Middle frontal gyrus (tissue), 1 donor: ENCODE data around the gene DNAJA4.
A peak's percentile ranks its signal among the peaks of the same experiment; 100 is the strongest.

Source experiments
- DNase-seq: peaks from one replicate; pipeline ENCODE4 v3.0.0-alpha.2; 2015; ENCODE audit warnings: low spot score; ENCODE audit errors: extremely low spot score

Gene DNAJA4

DNA sequence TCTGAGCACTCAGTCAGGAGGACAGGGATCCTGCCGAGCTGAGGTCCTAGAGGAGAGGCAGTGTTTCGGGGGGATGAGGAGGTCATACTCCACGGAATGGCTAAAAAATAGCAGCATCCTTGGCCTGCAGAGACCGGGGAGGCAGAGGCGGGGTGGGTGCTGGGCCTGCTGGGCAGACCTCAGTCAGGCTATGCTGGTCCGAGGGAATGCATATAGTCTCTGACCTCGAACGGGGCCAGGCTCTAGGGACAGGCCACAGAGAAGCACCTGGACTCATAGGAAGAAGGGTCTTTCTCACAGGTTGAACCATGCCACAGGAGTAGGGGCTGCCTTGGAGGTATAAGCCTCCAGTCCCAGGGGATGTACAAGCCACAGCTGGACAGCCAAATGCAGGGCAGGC lies 49.0 kb downstream of the DNAJA4 start:
- no peak for DNase-seq

DNA sequence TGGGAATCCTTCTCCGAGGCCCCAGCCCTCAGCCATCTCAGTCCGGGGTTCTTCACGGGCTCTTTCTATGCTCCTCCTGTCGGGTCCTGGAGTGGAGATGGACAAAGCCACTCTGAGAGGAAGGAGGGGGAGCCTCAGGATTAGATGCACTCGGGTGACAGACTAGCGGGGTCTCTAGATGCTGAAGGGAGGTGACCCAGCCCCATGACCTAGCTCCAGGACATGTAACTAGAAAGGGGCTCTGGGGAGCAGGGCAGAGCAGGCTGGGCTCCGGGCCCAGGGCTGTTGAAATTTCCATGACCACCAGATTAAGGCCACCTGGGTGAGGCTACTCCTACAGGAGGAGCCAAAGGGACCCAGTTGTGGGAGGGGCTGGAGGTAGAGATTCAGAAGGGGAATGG lies 49.8 kb downstream of the DNAJA4 start:
- DNase-seq: no peak

DNA sequence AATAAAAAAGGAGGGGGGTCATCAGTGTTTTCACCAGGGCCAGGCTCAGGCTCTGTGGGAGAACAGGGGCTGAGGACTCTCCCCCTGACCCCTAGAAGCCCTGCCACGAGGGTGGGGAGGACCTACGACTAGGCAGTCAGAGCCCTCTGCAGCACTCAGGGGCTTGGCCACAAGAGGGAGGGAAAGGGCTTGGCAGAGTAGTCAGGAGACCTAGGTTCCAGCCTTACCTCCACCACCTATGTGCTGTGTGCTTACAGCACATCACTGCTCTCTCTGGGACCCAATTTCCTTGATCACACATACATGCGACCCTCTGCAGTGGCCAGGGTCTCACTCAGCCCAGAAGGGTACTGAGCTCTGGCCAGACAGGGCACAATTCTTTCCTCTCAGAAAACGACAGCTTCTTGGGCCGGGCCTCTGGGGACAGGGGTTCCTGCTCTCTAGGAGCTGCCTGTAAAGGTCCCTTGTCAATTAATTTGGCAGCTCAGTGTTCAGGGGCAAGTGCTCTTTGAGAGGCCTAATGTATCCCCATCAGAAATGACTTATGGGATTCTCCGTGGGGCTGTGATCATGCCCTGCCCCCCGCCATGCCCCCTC lies 51.4 kb downstream of the DNAJA4 start:
- no peak for DNase-seq

DNA sequence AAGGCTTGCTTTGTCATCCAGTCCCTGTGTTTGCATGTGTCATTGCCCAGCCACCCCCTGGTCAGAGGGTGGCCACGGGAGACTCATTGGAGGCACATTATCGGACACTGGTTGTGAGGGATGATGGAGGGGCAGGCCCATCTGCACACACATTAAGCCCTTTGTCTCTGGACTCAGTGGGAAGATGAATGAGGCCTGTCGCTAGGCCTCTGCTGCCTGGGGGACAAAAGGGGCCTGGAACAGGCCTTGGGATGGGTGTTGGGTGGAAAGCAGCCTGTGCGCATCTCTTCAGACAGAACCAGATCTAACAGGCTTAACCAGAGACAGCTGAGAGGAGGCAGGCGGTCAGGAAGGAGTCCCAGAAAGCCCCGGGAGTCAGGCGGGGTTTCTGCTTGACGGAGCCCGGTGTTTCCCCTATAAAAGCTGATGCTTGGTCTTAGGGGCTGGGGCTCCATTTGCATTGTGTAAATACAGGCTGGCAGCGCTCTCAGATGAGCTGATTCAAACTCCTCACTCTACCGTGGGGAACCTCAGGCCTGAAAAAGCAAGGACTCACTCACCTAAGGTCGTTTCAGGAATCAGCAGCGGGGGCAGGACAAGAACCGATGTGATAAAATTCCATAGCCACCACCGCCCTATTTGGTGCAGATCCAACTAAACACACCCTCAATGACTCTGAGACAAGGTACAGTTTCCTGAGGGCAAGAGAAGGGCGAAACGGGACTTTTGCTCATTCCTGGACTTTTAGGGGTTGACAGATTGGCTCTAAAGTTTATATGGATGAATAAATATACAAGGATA lies 52.1 kb downstream of the DNAJA4 start:
- peak; percentile 13 for DNase-seq

DNA sequence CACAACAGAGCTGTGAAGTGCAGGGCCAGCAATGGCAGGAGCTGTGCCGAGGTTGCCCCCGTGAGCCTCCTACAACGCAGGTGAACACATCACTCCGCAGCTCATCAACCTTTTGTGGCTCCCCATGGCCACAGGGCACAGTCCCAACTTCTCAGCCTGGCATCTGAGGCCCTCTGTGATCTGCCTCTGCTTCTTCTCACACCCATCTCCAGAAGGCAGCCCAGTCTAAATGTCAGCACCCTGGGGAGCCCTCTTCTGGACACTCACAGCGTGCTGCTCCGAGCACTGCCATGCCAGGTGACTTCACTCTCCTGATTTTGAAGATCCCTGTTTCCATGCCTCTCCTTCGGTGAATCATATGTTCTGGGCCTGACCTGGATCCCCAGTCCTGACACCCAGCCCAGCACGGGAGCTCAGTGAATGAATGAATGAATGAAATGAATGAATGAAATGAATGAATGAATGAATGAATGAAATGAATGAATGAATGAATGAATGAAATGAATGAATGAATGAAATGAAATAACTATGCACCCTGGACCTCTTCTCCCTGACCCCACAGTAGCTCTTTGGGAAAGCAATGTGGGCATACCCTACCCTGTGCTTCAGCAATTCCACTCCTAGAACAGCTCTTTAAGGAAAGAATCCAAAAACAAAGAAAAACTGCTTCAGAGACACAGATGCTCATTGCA lies 52.9 kb downstream of the DNAJA4 start:
- no peak for DNase-seq

DNA sequence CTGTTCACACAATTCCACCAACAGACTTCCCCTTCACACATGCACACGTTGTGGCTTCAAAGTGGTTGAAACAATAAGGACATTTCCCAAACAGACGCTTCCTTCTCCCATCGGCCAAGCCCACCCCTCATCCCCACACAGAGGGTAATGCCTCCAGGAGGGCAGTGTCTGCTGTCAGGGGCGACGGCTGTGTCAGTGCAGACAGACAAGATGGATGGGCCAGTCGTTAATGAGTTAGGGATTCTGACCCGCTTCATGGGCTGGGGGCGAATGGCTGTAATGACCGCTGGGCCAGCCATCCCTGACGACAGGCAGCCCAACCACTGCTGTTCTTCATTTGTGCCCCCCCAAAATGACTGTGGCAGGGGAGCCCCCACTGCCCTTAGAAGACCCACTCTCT lies 55.2 kb downstream of the DNAJA4 start:
- DNase-seq: no peak

DNA sequence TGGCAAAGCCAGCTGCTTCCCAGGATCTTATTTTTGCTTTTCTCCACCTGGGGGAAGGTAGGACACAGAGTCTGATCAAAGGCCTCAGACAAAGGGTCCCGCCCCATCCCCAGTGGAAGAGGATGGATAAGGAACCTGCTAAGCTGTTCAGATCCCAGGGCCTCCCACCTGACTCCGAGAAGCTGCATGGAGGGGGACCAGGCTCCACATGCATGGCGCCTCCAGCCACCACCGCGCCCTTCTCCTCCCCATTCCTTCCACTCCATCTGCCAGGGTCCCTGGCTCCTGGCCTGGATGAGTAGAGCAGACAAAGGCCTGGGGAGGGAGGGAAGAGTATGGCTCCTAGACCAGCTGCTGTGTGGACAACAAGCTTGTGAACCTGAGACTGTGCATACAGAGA lies 55.8 kb downstream of the DNAJA4 start:
- DNase-seq: no peak

DNA sequence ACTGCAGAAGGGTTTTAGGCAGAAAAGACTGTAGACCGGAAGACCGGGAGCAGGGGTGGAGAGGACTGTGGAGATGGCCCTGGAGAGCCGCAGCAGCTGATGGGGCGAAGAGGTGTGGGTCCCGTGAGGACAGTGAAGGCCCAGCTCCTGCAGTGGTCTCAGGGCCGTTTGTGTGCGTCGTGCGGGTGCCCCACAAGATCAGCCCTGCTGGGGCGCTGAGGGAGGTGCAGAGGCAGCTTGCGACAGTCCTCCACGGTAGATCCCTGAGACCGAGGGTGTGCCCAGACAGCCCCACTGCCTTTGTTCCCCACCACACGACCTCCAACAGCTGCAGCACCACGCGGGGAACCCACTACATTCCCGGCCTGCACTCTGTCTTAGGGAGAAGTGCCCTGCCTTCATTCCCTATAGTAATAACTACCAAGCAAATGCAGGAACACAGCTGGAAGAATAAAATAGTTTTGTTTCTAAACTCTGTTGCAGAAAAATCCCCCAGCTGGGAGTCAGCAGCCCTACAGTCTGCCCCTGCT lies 56.7 kb downstream of the DNAJA4 start:
- no peak for DNase-seq

DNA sequence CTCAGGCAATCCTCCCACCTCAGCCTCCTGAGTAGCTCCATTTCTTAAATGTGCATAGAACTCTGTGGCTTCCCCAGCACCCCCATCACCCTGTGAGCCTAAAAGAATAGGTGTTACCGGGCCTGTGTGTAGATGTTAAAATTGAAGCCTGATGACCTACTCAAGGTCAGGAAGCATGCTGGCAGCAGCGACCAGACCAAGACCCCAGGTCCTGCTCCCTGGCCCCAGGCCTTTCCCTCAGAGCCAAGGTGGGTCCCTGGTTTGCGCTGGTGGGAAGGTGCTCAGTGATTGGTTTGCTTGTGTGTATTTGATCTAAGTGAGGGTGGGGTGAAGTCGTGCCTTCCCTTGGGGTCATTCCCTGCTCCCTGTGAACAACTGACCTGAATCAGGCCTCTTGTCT lies 57.4 kb downstream of the DNAJA4 start:
- no peak for DNase-seq

DNA sequence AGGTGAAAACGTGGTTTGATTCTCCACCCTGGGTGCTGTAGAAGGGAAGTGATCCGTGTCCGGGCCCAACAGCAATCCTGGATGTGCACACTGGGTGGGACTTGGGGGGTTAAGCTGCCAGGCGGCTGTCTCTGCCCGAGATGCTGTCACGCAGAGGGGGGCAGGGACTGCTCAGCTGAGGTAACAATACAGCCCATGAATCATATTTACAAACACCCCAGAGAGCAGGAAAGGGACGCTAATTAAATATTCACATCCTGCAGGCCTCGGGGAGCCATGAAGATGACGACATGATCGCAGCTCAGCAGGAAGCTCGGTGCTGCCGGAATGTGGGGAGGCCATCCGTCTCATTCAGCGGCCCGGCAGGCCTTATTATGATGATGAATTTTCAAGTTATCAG lies 57.9 kb downstream of the DNAJA4 start:
- DNase-seq: no peak

DNA sequence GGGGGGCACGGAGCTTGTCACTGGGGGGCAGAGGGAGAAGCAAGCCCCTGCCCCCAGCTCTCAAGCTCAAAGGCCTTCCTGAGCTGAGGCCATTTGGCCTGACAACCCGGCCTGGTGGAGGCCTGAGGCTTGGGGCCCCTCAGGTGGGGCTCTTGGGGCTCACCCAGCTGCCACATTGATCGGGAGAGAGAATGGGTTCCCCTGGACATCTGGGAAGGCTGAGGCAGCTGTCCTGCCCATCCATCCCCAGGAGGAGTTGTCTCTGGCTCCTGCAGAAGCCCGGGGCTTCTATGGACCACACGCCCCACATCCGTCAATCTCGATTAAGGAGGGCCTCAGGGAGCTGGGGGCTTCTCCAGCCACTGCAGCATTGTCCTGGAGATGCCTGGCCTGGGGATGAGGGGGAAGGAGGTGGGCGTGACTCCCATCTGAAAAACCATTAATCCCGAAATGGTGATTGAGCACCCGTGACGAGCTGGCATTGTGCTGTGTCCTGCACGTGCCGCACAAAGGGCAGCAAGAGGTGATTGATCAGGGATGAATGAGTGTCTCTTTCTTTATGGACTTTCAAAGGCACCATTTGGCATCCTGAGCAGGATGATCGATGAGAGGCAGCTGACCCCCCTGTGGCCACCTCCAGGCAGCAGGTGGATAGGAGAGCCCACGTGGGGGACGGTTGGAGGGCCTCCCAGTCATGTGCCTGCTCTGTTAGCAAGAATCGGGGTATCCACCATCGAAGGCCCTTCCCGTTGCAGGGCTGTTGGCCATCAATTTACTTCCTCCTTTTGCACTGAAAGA lies 58.6 kb downstream of the DNAJA4 start:
- DNase-seq: no peak

DNA sequence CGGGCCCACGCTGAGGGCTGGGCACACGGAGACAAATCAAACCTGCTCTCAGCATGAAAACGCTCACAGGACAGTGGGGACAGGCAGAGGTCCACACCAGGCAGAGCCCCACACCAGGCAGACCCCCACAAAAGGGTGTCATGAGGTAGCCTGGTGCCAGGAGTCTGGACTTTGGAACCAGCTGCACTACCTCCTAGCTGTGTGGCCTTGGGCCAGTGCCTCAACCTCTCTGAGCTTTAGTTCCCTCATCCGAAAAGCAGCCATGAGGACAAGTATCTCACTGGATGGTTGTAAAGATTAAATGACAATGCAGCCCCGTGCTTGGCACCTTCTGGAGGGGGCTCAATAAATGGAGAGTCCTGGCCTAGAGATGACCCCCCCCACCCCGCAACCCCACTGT lies 59.3 kb downstream of the DNAJA4 start:
- no peak for DNase-seq

DNA sequence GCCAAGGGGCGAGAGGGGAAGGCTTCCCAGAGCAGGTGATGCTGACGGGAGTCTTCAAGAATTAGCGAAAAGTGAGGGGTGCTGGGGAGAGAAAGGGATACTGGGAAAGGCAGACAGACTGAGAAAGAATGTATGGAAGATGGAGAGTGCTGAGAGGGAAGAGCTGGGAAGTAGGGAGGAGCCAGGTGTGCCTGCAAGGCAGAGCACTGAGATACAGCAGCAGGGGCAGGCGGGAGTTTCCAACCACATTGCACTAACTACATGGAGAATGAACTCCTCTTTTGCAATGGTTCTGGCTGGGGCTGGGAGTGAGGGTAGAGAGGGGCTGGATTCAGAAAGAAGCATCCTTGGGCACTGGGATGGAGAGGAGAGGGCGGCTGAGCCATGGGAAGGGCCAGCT lies 59.8 kb downstream of the DNAJA4 start:
- no peak for DNase-seq

DNA sequence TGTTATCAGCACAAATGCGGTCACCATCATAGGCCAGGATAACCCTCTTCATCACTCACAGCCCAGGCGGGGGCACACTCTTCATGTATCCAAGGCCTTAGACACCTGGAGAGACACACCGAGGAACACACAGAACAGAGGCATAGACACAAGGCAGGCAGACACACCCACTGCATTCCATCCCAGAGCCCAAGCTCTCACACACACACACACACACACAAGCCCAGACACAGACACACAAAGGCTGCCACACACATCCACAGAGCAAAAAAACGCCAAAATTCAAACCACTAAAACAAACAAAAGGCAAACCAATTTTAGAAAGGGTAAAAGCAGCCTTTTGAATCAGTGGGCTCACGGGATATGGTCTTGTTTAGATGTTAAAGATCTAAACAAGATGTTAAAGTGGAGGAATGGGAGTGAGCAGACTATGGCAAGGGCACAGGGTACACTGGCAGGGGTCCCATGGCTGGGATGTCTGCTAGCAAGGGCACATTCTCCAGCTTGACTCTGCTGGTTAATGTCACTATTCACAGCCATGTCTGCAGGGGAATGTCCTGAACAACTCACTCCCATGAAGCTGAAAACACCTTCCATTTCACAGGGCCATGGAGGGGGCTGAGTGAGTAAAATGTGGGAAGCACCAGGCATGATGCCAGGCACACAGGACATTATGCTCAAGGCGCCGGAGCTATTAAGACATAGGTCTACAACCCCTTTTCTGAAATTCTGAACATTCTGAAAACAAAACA lies 60.9 kb downstream of the DNAJA4 start:
- no peak for DNase-seq

DNA sequence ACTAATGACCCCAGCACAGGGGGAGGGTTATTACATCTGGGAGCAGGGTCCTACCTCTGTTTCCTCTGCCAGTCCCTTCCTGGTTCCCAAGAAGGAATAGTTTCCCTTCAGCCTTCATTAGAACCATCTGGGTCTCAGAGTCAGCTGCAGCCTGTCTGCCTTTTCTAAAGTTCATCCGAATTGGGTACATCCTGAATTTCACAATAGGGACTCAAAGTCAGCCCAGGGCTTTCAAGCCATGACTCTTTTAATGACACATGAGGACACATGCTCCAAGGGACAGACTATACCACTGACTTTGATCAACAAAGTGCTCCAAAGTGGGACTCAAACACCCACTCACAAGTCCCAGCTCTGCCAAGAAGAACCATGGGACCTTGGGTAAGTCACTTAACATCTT lies 63.1 kb downstream of the DNAJA4 start:
- DNase-seq: no peak

DNA sequence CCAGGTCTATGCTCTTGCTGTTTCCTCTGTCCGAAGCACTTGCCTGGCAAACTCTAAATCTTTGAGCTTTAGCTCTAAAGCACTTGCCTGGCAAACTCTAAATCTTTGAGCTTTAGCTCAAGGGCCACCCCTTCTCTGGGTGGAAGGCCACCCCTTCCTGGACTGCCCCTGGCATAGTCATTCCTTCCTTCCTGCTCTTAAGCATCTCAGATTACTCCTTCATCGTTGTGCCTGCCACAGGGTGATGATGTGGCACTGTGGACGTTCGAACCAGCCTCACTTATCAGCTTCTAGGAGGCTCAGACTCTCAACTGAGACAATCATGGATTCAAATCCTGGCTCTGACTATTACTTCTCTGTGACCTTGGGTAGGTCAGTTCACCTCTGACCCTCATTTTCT lies 65.3 kb downstream of the DNAJA4 start:
- DNase-seq: no peak
